Peyer's patch (tissue), 4 donors: ENCODE results near the gene NHSL2.
"Not testable (repeated sequence)": the region's sequence is repeated elsewhere in the genome, so short reads cannot be mapped to it uniquely, and the experiment has no call there.

ENCODE experiments used
- CTCF ChIP-seq, 6 experiments: fragments of 450-650 bp in 4 of 6; fragments of 200-600 bp in 2 of 6; sonication (generic) in 1 of 6; IDR thresholded peaks; one replicate each; pipeline ENCODE4 v1.5.1; 2017 to 2019; ENCODE audit warnings: antibody characterized with exemption in 6 of 6, mild to moderate bottlenecking in 3 of 6, moderate library complexity in 1 of 6
- POLR2A ChIP-seq, 2 donors: fragments of 450-650 bp; IDR thresholded peaks; one replicate each; pipeline ENCODE4 v1.5.1; 2017; ENCODE audit warnings: antibody characterized with exemption in 2 of 2, mild to moderate bottlenecking in 2 of 2, moderate library complexity in 2 of 2

- TF ChIP-seq CTCF, POLR2A (IDR thresholded peaks at IDR 0.05): not testable (repeated sequence)
Observed at GRCh38 chrX:72176289-72176688, 265.6 kb downstream of the NHSL2 start.
